Measurements from ENCODE around the gene LAMA2. TPM values are rescaled to one million over a fixed set of nuclear protein-coding genes. Genes with fewer than 3 reads are reported as not detected.

LAMA2 gene
- total RNA-seq, 1 donor from 2014 or later: 185 TPM

DNA sequence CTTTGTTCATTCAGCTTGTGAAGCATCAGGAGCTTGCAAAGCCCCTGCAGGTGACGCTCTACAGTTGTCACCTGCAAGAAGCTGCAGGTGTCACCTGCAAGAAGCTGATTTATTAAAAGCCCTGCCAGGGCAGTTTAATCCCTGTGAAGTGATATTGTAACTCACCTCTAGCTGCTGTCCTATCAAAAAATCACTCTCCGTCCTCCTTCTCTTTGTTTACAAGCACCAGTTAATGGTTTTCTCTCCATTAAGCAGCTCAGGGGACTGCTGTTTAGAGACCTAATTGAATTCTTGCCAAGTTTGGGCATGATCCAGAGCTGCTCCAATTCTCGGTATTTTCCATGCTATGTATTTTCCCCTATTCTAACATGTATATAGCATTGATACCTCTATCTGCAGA lies 481.1 kb downstream of the LAMA2 start:
- H3K9me3 ChIP-seq (replicated peaks): no peaks in the 10 kb centered on the region
- H3K27ac ChIP-seq (replicated peaks): no peak overlapping the region
- intact Hi-C loops (cut with micrococcal nuclease): no loop called here
- no peaks in the 10 kb centered on the region for H3K27me3 ChIP-seq (ENCODE audit: low read depth)
- no peak for DNase-seq
- peaks cover 45% of the 10 kb centered on the region for H3K36me3 ChIP-seq
- TF ChIP-seq, protein P1, sequence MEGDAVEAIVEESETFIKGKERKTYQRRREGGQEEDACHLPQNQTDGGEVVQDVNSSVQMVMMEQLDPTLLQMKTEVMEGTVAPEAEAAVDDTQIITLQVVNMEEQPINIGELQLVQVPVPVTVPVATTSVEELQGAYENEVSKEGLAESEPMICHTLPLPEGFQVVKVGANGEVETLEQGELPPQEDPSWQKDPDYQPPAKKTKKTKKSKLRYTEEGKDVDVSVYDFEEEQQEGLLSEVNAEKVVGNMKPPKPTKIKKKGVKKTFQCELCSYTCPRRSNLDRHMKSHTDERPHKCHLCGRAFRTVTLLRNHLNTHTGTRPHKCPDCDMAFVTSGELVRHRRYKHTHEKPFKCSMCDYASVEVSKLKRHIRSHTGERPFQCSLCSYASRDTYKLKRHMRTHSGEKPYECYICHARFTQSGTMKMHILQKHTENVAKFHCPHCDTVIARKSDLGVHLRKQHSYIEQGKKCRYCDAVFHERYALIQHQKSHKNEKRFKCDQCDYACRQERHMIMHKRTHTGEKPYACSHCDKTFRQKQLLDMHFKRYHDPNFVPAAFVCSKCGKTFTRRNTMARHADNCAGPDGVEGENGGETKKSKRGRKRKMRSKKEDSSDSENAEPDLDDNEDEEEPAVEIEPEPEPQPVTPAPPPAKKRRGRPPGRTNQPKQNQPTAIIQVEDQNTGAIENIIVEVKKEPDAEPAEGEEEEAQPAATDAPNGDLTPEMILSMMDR (IDR thresholded peaks at IDR 0.05; ENCODE audit: borderline replicate concordance): no peak
- peaks cover 15% of the 10 kb centered on the region for H3K4me1 ChIP-seq
- no peak overlapping the region for H3K4me3 ChIP-seq

DNA sequence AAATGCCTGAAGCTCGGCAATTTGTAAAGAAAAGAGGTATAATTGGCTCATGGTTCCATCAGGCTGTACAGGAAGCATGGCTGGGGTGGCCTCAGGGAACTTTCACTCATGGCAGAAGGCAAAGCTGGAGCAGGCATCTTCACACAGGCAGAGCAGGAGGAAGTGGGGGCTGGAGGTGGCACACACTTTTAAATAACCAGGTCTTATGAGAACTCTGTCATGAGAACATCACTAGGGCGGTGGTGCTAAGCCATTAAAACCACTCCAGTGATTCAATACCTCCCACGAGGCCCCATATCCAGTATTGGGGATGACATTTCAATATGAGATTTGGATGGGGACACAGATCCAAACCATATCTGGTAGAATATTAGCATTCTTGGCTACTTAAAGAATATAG lies 481.8 kb downstream of the LAMA2 start:
- Histone ChIP-seq H3K9me3 (replicated peaks) (no peaks in the 10 kb centered on the region), H3K27me3 (ENCODE audit: low read depth) (no peaks in the 10 kb centered on the region), H3K27ac (replicated peaks) (no peak overlapping the region), H3K4me3 (no peak overlapping the region), H3K36me3 (peaks cover 45% of the 10 kb centered on the region), H3K4me1 (peaks cover 23% of the 10 kb centered on the region)
- TF ChIP-seq, protein P1 (IDR thresholded peaks at IDR 0.05; ENCODE audit: borderline replicate concordance): no peak
- DNase-seq: no peak
- intact Hi-C loops (cut with micrococcal nuclease): no loop called here

DNA sequence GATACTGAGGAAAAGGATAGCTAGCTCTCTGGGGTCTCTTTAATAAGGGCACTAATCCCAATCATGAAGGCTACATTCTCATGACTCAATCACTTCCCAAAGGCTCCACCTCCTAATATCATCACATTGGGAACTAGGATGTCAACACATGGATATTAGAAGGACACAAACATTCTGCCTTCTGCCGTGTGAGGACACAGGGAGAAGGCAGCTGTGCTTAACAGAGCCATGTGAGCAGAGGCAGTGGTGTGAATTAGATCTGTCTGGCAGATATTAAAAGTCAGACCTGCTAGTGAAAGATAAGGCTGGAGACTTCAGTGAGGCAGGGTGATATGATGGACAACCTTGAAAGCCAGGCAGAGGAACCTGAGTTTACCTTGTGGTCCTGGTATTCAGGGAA lies 485.1 kb downstream of the LAMA2 start:
- no peak for DNase-seq
- H3K4me3 ChIP-seq: no peak overlapping the region
- H3K36me3 ChIP-seq: peaks cover 42% of the 10 kb centered on the region
- no peaks in the 10 kb centered on the region for H3K9me3 ChIP-seq (replicated peaks)
- TF ChIP-seq, protein P1 (IDR thresholded peaks at IDR 0.05; ENCODE audit: borderline replicate concordance): no peak
- H3K27me3 ChIP-seq (ENCODE audit: low read depth): no peaks in the 10 kb centered on the region
- peaks cover 32% of the 10 kb centered on the region for H3K4me1 ChIP-seq
- H3K27ac ChIP-seq (replicated peaks): peak overlapping the region; percentile 74
- intact Hi-C loops (cut with micrococcal nuclease): no loop called here

DNA sequence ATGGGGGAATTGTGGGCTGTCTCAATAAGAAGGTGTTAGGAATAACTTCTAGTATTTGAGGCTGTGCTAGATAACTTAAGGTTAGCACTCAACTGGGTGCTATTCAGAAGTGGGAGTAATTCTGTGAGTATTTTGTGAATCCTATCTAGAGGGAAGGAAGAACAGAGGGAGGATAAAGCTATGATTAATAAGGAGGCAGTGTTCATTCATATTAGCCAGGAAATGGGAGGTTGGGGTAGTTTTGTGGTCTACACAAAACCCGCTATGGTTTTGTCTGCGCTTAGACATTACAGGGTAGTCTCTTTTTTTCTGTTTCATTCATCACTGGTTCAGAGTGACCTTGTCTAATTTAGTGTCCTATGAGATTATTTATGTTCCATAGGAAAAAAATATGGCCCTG lies 486.0 kb downstream of the LAMA2 start:
- Histone ChIP-seq H3K36me3 (peaks cover 35% of the 10 kb centered on the region), H3K27me3 (ENCODE audit: low read depth) (no peaks in the 10 kb centered on the region), H3K4me3 (no peak overlapping the region), H3K4me1 (peaks cover 32% of the 10 kb centered on the region), H3K9me3 (replicated peaks) (no peaks in the 10 kb centered on the region), H3K27ac (replicated peaks) (peak overlapping the region; percentile 74)
- TF ChIP-seq, protein P1 (IDR thresholded peaks at IDR 0.05; ENCODE audit: borderline replicate concordance): no peak
- intact Hi-C loops (cut with micrococcal nuclease): no loop called here
- no peak for DNase-seq

DNA sequence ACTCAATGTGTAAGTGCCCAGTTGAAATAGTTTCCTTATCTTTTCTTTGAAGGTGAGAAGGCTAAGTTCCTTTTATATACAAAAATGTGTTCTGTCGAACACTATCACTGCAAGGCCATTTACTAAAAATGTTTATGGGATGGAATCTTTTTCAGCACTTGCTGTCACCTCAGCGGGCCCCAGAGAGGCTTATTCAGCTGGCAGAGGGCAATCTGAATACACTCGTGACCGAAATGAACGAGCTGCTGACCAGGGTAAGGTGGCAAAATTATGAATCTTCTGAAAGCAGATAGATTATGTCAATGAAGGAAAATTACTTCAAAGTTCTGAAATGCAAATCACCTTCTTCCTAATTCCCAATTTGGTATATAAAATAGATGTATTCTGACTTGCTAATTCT lies 486.8 kb downstream of the LAMA2 start:
- Histone ChIP-seq H3K36me3 (peaks cover 34% of the 10 kb centered on the region), H3K9me3 (replicated peaks) (no peaks in the 10 kb centered on the region), H3K27me3 (ENCODE audit: low read depth) (no peaks in the 10 kb centered on the region), H3K4me1 (peaks cover 32% of the 10 kb centered on the region), H3K27ac (replicated peaks) (peak overlapping the region; percentile 74), H3K4me3 (peak overlapping the region; percentile 24)
- TF ChIP-seq, protein P1 (IDR thresholded peaks at IDR 0.05; ENCODE audit: borderline replicate concordance): no peak
- DNase-seq: no peak
- intact Hi-C loops (cut with micrococcal nuclease): no loop called here
